Muscle layer of duodenum (tissue), 2 donors: Measurements from ENCODE around the gene NMD3.

Experiments used
- H3K27ac ChIP-seq: one replicate; pipeline ENCODE4 v1.7.0; 2013; ENCODE audit warnings: mild to moderate bottlenecking, low read length
- H3K27me3 ChIP-seq: one replicate; pipeline ENCODE4 v1.7.0; 2013; ENCODE audit warnings: low read depth, mild to moderate bottlenecking, control low read depth, low read length
- H3K36me3 ChIP-seq, 2 donors: one replicate each; pipeline ENCODE4 v1.7.0; 2013; ENCODE audit warnings: low read length in 2 of 2, control low read depth in 1 of 2, mild to moderate bottlenecking in 1 of 2; ENCODE audit not compliant: insufficient read depth in 2 of 2, control insufficient read depth in 1 of 2
- H3K4me1 ChIP-seq, 2 donors: one replicate each; pipeline ENCODE4 v1.7.0; 2013; ENCODE audit warnings: low read length in 2 of 2, mild to moderate bottlenecking in 2 of 2, control low read depth in 1 of 2, moderate library complexity in 1 of 2; ENCODE audit not compliant: insufficient read depth in 2 of 2, control insufficient read depth in 1 of 2
- H3K4me3 ChIP-seq, 2 donors: one replicate each; pipeline ENCODE4 v1.7.0; 2013; ENCODE audit warnings: low read length in 2 of 2, low read depth in 1 of 2, mild to moderate bottlenecking in 1 of 2
- H3K9me3 ChIP-seq, 2 donors: one replicate each; pipeline ENCODE4 v1.7.0; 2013; ENCODE audit warnings: low read length in 2 of 2, control low read depth in 1 of 2, mild to moderate bottlenecking in 1 of 2; ENCODE audit not compliant: control insufficient read depth in 1 of 2
- donor health status: healthy.

The NMD3 gene

DNA sequence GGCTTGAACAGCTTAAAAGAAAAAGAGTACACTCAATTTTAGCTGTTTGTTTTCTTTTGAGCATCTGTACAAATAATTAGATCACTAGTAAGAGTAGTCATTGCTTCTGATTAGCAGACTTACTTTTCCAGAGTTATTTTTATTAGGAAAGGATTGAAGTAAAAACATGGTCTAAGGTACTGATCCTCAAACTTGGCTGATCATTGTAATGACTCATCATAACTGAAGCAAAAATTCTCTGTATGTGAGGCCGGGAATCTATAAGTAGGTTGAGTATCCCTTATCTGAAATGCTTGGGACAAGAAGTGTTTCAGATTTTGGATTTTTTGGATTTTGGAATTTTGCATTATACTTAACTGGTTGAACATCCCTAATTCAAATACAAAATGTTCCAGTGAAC is 12.4 kb downstream of the NMD3 start:
- no peaks in the 10 kb centered on the region for H3K4me1 ChIP-seq
- no peak overlapping the region for H3K27ac ChIP-seq
- H3K9me3 ChIP-seq, result no peaks in the 10 kb centered on the region
- H3K27me3 ChIP-seq, result no peaks in the 10 kb centered on the region
- peaks cover 35 to 42% of the 10 kb centered on the region in 2 donors for H3K36me3 ChIP-seq
- no peak overlapping the region for H3K4me3 ChIP-seq

- H3K9me3 ChIP-seq, result no peaks in the 10 kb centered on the region
- no peaks in the 10 kb centered on the region for H3K4me1 ChIP-seq
- H3K4me3 ChIP-seq, result no peak overlapping the region
- H3K36me3 ChIP-seq, result peaks cover 39 to 42% of the 10 kb centered on the region in 2 donors
- no peak overlapping the region for H3K27ac ChIP-seq
- no peaks in the 10 kb centered on the region for H3K27me3 ChIP-seq
Measured at GRCh38 chr3:161236240-161236639, 15.1 kb downstream of the NMD3 start.

- no peaks in the 10 kb centered on the region for H3K9me3 ChIP-seq
- H3K4me1 ChIP-seq, result no peaks in the 10 kb centered on the region
- H3K4me3 ChIP-seq, result no peak overlapping the region
- no peaks in the 10 kb centered on the region for H3K27me3 ChIP-seq
- no peak overlapping the region for H3K27ac ChIP-seq
- peaks cover 39 to 44% of the 10 kb centered on the region in 2 donors for H3K36me3 ChIP-seq
Measured at GRCh38 chr3:161239700-161240099, 18.6 kb downstream of the NMD3 start.

DNA sequence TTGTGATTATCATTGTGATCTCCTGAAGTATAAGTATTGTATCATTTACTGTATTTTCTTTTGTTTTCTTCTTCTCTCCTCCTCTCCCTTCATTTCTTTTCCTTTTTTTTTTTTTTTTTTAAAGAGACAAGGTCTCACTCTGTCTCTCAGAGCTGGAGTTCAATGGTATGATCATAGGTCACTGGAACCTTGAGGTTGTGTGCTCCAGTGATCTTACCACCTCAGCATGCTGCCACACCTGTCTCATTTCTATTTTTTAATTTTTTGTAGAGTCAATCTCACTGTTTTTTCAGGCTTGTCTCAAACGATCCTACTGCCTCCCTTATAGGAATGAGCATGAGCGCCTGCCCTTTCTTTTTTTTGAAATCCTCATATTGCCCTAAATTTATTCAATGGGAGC is 23.4 kb downstream of the NMD3 start:
- H3K36me3 ChIP-seq, result peaks cover 25 to 51% of the 10 kb centered on the region in 2 donors
- H3K9me3 ChIP-seq, result no peaks in the 10 kb centered on the region
- H3K27me3 ChIP-seq, result no peaks in the 10 kb centered on the region
- no peak overlapping the region for H3K27ac ChIP-seq
- H3K4me3 ChIP-seq, result no peak overlapping the region
- no peaks in the 10 kb centered on the region for H3K4me1 ChIP-seq

DNA sequence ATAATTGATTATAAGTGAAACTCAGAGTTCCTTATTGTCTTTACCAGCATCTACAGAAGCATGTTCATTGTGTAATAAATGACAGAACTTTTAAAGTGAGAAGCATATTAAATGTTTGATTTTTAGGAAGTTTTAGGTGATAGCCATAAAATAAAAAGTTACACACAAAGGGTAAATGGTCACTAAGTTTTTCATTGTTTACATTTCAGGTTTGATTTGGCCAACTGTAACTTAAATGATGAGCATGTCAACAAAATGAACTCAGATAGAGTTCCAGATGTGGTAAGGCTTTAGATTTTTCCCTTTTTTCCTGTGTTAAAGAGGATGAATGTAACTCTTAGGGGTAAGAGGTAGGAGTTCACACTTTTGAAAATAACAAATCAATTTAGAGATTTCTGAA is 25.9 kb downstream of the NMD3 start:
- Histone ChIP-seq H3K27ac (no peak overlapping the region), H3K4me3 (no peak overlapping the region), H3K27me3 (no peaks in the 10 kb centered on the region), H3K4me1 (no peaks in the 10 kb centered on the region), H3K9me3 (no peaks in the 10 kb centered on the region), H3K36me3 (peaks cover 30 to 54% of the 10 kb centered on the region in 2 donors)

GRCh38 chr3:161250116-161250515 is 29.0 kb downstream of the NMD3 start:
- Histone ChIP-seq H3K36me3 (peaks cover 22 to 53% of the 10 kb centered on the region in 2 donors), H3K9me3 (no peaks in the 10 kb centered on the region), H3K4me3 (no peak overlapping the region), H3K4me1 (no peaks in the 10 kb centered on the region), H3K27me3 (no peaks in the 10 kb centered on the region), H3K27ac (no peak overlapping the region)

- Histone ChIP-seq H3K27me3 (no peaks in the 10 kb centered on the region), H3K27ac (no peak overlapping the region), H3K9me3 (no peaks in the 10 kb centered on the region), H3K36me3 (peaks cover 22 to 50% of the 10 kb centered on the region in 2 donors), H3K4me1 (no peaks in the 10 kb centered on the region), H3K4me3 (no peak overlapping the region)
Measured at GRCh38 chr3:161251716-161252115, 30.6 kb downstream of the NMD3 start.

DNA sequence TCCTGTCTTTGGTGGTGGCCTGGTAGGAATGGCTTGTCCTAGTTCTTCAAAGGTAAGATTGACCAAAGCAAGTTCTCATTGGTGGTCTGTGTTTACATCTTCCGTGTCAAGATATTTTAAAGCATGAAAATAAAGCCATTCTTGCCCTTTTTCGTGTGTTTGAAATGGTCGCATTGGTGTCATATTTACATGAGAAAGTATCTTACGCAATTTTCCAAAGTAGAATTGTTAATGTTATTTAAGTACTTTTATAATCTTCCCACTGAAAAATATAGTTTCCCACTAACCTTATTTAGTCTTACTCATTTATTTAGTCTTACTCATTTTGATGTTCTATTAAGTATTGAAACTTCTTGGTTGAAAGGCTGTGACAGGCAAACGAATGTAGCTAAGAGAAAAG is 31.0 kb downstream of the NMD3 start:
- no peaks in the 10 kb centered on the region for H3K9me3 ChIP-seq
- H3K4me1 ChIP-seq, result no peaks in the 10 kb centered on the region
- no peaks in the 10 kb centered on the region for H3K27me3 ChIP-seq
- H3K36me3 ChIP-seq, result peaks cover 22 to 51% of the 10 kb centered on the region in 2 donors
- H3K4me3 ChIP-seq, result no peak overlapping the region
- H3K27ac ChIP-seq, result no peak overlapping the region

DNA sequence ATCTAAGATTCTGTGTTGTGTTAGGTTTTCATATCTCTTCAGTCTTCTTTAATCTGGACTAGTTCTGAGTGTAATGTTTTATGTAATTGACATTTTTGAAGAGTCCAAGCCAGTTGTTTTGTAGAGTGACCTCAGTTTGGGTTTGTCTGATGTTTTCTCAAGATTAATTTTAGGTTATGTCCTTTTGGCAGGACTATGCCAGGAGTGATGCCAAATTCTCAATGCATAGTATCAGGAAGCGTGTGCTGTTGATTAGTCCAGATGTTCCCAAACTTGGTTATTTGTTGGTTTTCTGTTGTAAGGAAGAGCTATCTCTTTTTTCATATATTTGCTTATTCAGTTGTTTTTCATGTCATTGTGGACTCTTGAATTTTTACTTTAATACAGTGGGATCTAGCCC is 32.6 kb downstream of the NMD3 start:
- peaks cover 20 to 49% of the 10 kb centered on the region in 2 donors for H3K36me3 ChIP-seq
- no peaks in the 10 kb centered on the region for H3K27me3 ChIP-seq
- no peak overlapping the region for H3K27ac ChIP-seq

DNA sequence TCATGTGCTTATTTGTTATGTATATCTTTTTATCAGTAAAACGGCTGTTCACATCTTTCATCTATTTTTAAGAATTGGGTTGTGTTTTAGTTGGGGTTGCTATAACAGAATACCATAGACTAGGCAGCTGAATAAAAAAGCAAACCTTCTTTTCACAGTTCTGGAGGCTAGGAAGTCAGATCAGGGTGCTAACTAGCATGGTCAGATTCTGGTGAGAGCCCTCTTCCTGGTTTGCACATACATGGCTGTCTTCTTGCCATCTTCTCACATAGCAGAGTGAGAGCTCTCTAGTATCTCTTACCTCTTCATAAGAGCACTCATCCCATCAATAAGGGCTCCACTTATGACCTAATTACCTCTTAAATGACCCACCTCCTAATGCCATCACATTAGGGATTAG is 33.8 kb downstream of the NMD3 start:
- Histone ChIP-seq H3K9me3 (no peaks in the 10 kb centered on the region), H3K36me3 (peaks cover 10 to 42% of the 10 kb centered on the region in 2 donors), H3K4me3 (no peak overlapping the region), H3K4me1 (no peaks in the 10 kb centered on the region), H3K27ac (no peak overlapping the region), H3K27me3 (no peaks in the 10 kb centered on the region)

More for the DNA sequence above, 32.6 kb downstream of the NMD3 start:
- H3K9me3 ChIP-seq, result no peaks in the 10 kb centered on the region
- no peak overlapping the region for H3K4me3 ChIP-seq
- H3K4me1 ChIP-seq, result no peaks in the 10 kb centered on the region

- Histone ChIP-seq H3K4me3 (no peak overlapping the region), H3K27ac (no peak overlapping the region), H3K4me1 (no peaks in the 10 kb centered on the region), H3K36me3 (peaks cover 0 to 24% of the 10 kb centered on the region in 2 donors), H3K9me3 (peaks cover 0 to 5% of the 10 kb centered on the region in 2 donors), H3K27me3 (no peaks in the 10 kb centered on the region)
Measured at GRCh38 chr3:161263057-161263456, 41.9 kb downstream of the NMD3 start.

DNA sequence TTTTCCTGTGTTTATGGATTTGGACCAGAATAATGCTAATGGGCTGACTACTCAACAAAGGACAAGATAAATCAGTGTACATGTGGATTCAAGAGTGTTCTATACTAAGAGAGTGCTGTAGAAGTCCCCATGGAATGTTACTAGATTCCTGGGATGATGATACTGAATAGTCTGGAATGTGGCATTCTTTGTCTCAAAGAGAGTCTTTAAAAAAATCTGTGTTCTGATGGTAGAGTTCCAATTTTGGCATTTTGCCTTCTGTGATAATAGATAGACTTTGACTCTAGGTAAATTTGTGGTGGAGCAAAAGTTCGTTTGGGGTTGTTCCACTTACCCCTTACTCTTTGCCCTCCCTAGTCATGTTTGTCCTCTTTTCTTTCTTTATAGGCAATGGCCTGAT is 43.7 kb downstream of the NMD3 start:
- Histone ChIP-seq H3K9me3 (peaks cover 0 to 5% of the 10 kb centered on the region in 2 donors), H3K4me1 (no peaks in the 10 kb centered on the region), H3K27me3 (no peaks in the 10 kb centered on the region), H3K36me3 (peaks cover 0 to 22% of the 10 kb centered on the region in 2 donors), H3K27ac (no peak overlapping the region), H3K4me3 (no peak overlapping the region)
